ENCODE results near the gene POLR2E. TPM values are rescaled to one million over a fixed set of nuclear protein-coding genes. Genes with fewer than 3 reads are reported as not detected.
"Not testable (repeated sequence)": the region's sequence is repeated elsewhere in the genome, so short reads cannot be mapped to it uniquely, and the experiment has no call there.

POLR2E gene
- total and polyA plus RNA-seq, 2 donors: 79.0 to 84.0 TPM

- DNase-seq (ENCODE audit: low read depth in 6 of 9, low spot score in 9 of 9): no peak
Measured at GRCh38 chr19:1130771-1131717, 35.9 kb upstream of the POLR2E start.

GRCh38 chr19:1129535-1129934, 34.4 kb upstream of the POLR2E start:
- H3K4me1 ChIP-seq (ENCODE audit: control insufficient read depth in 2 of 2, insufficient read depth in 2 of 2, low read length in 2 of 2): peaks cover 14 to 35% of the 10 kb centered on the region in 2 donors
- DNase-seq (ENCODE audit: low read depth in 6 of 9, low spot score in 9 of 9): no peak
- peaks cover 10 to 40% of the 10 kb centered on the region in 2 donors for H3K27me3 ChIP-seq (ENCODE audit: control insufficient read depth in 2 of 2, insufficient read depth in 1 of 2, low read length in 1 of 2)
- H3K27ac ChIP-seq (ENCODE audit: low read depth in 1 of 2, low read length in 1 of 2): no peak overlapping the region
- H3K36me3 ChIP-seq (ENCODE audit: control insufficient read depth in 2 of 2, insufficient read depth in 2 of 2, low read length in 1 of 2): peaks cover 21 to 46% of the 10 kb centered on the region in 2 donors
- 97% methylated on average over 18 of the region's 18 CpGs for WGBS
- peaks cover 0 to 18% of the 10 kb centered on the region in 2 donors for H3K9me3 ChIP-seq (ENCODE audit: control insufficient read depth in 2 of 2, insufficient read depth in 1 of 2, low read length in 1 of 2)
- no peak overlapping the region for H3K4me3 ChIP-seq (ENCODE audit: low read length in 2 of 2)

More at GRCh38 chr19:1130771-1131717, 35.9 kb upstream of the POLR2E start:
- Histone ChIP-seq H3K4me1 (ENCODE audit: control insufficient read depth in 2 of 2, insufficient read depth in 2 of 2, low read length in 2 of 2) (peaks cover 14 to 39% of the 10 kb centered on the region in 2 donors), H3K27me3 (ENCODE audit: control insufficient read depth in 2 of 2, insufficient read depth in 1 of 2, low read length in 1 of 2) (peaks cover 10 to 40% of the 10 kb centered on the region in 2 donors), H3K36me3 (ENCODE audit: control insufficient read depth in 2 of 2, insufficient read depth in 2 of 2, low read length in 1 of 2) (peaks cover 16 to 35% of the 10 kb centered on the region in 2 donors), H3K4me3 (ENCODE audit: low read length in 2 of 2) (peak overlapping the region; percentile 44 to 62), H3K27ac (ENCODE audit: low read depth in 1 of 2, low read length in 1 of 2) (peak overlapping the region; percentile 59 to 87), H3K9me3 (ENCODE audit: control insufficient read depth in 2 of 2, insufficient read depth in 1 of 2, low read length in 1 of 2) (peaks cover 0 to 18% of the 10 kb centered on the region in 2 donors)
- WGBS: 65% methylated on average over 22 of the region's 22 CpGs

- not testable (repeated sequence) for H3K27ac ChIP-seq (ENCODE audit: low read depth in 1 of 2, low read length in 1 of 2); DNase-seq (ENCODE audit: low read depth in 6 of 9, low spot score in 9 of 9); H3K4me3 ChIP-seq (ENCODE audit: low read length in 2 of 2)
- peaks cover 10 to 38% of the 10 kb centered on the region in 2 donors for H3K27me3 ChIP-seq (ENCODE audit: control insufficient read depth in 2 of 2, insufficient read depth in 1 of 2, low read length in 1 of 2)
- WGBS: 98% methylated on average over 7 of the region's 7 CpGs
- peaks cover 0 to 18% of the 10 kb centered on the region in 2 donors for H3K9me3 ChIP-seq (ENCODE audit: control insufficient read depth in 2 of 2, insufficient read depth in 1 of 2, low read length in 1 of 2)
- H3K36me3 ChIP-seq (ENCODE audit: control insufficient read depth in 2 of 2, insufficient read depth in 2 of 2, low read length in 1 of 2): peaks cover 24 to 48% of the 10 kb centered on the region in 2 donors
- peaks cover 14 to 35% of the 10 kb centered on the region in 2 donors for H3K4me1 ChIP-seq (ENCODE audit: control insufficient read depth in 2 of 2, insufficient read depth in 2 of 2, low read length in 2 of 2)
Measured at GRCh38 chr19:1129084-1129483, 33.9 kb upstream of the POLR2E start.

GRCh38 chr19:1128106-1128505, 32.9 kb upstream of the POLR2E start:
- WGBS: 98% methylated on average over 17 of the region's 17 CpGs
- H3K4me1 ChIP-seq (ENCODE audit: control insufficient read depth in 2 of 2, insufficient read depth in 2 of 2, low read length in 2 of 2): peaks cover 9 to 27% of the 10 kb centered on the region in 2 donors
- no peak overlapping the region for H3K27ac ChIP-seq (ENCODE audit: low read depth in 1 of 2, low read length in 1 of 2)
- H3K36me3 ChIP-seq (ENCODE audit: control insufficient read depth in 2 of 2, insufficient read depth in 2 of 2, low read length in 1 of 2): peaks cover 33 to 52% of the 10 kb centered on the region in 2 donors
- no peak overlapping the region for H3K4me3 ChIP-seq (ENCODE audit: low read length in 2 of 2)
- H3K9me3 ChIP-seq (ENCODE audit: control insufficient read depth in 2 of 2, insufficient read depth in 1 of 2, low read length in 1 of 2): peaks cover 0 to 14% of the 10 kb centered on the region in 2 donors
- DNase-seq (ENCODE audit: low read depth in 6 of 9, low spot score in 9 of 9): no peak
- H3K27me3 ChIP-seq (ENCODE audit: control insufficient read depth in 2 of 2, insufficient read depth in 1 of 2, low read length in 1 of 2): peaks cover 6 to 28% of the 10 kb centered on the region in 2 donors

GRCh38 chr19:1126984-1127760, 32.0 kb upstream of the POLR2E start:
- DNase-seq (ENCODE audit: low read depth in 6 of 9, low spot score in 9 of 9): no peak
- WGBS: 98% methylated on average over 33 of the region's 33 CpGs
- Histone ChIP-seq H3K4me1 (ENCODE audit: control insufficient read depth in 2 of 2, insufficient read depth in 2 of 2, low read length in 2 of 2) (peaks cover 3 to 18% of the 10 kb centered on the region in 2 donors), H3K9me3 (ENCODE audit: control insufficient read depth in 2 of 2, insufficient read depth in 1 of 2, low read length in 1 of 2) (peaks cover 0 to 11% of the 10 kb centered on the region in 2 donors), H3K4me3 (ENCODE audit: low read length in 2 of 2) (no peak overlapping the region), H3K27ac (ENCODE audit: low read depth in 1 of 2, low read length in 1 of 2) (no peak overlapping the region), H3K27me3 (ENCODE audit: control insufficient read depth in 2 of 2, insufficient read depth in 1 of 2, low read length in 1 of 2) (peaks cover 4 to 19% of the 10 kb centered on the region in 2 donors), H3K36me3 (ENCODE audit: control insufficient read depth in 2 of 2, insufficient read depth in 2 of 2, low read length in 1 of 2) (peaks cover 40 to 62% of the 10 kb centered on the region in 2 donors)

DNA sequence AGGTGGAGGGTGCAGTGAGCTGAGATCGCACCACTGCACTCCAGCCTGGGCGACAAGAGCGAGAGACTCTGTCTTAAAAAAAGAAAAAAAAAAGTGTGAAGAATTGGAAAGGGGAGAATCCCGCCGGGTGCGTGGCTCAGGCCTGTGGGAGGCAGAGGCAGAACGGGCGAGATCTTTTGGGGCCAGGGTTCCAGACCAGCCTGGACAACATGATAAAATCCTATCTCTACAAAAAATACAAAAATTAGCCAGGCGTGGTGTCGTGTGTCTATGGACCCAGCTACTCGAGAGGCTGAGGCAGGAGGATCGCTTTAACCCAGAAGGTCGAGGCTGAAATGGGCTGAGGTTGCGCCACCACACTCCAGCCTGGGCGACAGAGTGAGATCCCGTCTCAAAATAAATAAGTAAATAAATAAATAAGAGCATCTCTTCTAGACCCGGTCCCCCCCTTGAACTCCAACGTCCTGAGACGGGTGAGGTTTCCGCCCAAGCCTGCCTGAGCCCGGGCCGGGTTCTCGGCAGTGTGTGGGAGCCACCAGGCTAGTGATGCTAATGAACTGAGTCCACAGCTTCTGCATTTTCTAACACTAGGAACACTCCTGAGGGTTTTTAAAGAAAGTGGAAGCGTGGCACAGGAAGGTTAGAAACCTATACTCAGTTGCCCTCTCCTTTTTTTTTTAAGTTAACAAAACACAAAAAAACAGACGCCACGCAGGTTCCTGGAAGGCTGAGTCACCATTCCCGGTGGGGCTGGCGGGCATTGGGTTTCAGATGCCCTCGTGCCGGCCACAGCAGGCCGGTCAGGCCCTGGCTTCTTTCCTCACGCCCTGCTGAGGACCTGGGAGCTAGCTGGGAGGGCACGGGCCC, 30.7 kb upstream of the POLR2E start:
- WGBS: 97% methylated on average over 33 of the region's 33 CpGs
- no peak for DNase-seq (ENCODE audit: low read depth in 6 of 9, low spot score in 9 of 9)
- Histone ChIP-seq H3K4me3 (ENCODE audit: low read length in 2 of 2) (no peak overlapping the region), H3K36me3 (ENCODE audit: control insufficient read depth in 2 of 2, insufficient read depth in 2 of 2, low read length in 1 of 2) (peaks cover 52 to 75% of the 10 kb centered on the region in 2 donors), H3K27ac (ENCODE audit: low read depth in 1 of 2, low read length in 1 of 2) (no peak overlapping the region), H3K9me3 (ENCODE audit: control insufficient read depth in 2 of 2, insufficient read depth in 1 of 2, low read length in 1 of 2) (peaks cover 0 to 4% of the 10 kb centered on the region in 2 donors), H3K27me3 (ENCODE audit: control insufficient read depth in 2 of 2, insufficient read depth in 1 of 2, low read length in 1 of 2) (peaks cover 0 to 6% of the 10 kb centered on the region in 2 donors), H3K4me1 (ENCODE audit: control insufficient read depth in 2 of 2, insufficient read depth in 2 of 2, low read length in 2 of 2) (peaks cover 0 to 5% of the 10 kb centered on the region in 2 donors)

DNA sequence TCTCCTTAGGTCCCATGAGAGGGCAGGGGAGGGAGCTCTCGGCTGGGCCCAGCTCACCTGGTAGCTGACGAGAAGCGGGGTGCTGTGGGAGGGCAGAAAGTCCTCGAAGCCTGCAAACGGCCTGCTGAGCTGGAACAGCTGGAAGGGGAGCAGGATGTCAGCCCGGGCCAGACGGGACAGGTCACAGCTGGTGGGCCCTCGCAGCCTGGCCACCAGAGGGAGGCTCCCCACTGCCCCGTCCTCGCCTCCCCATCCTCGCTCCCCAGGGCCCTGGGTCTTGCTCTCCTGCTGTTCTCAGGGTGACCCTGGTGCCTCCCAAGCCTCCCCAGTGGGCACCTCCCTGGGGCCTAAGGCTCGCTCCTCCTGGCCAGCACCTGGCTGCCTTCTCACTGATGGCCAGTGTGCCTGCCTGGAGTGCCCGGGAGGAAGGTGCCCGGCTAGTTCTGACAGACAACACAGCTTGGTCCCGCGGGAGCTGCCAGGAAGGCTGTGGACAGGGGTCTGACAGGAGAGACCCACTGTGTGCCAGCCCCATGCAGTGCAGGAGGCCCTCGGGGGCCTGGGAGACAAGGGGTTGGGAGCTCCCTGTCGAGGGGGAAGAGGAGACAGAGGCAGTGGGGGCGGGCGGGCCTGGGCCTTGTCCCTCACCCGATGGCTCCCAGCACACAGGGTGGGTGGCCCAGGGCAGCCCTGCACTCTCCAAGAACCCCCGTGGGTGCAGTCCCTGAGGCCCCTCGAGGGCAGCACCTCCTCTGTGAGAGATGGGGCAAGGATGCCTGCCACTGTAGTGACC, 28.9 kb upstream of the POLR2E start:
- H3K9me3 ChIP-seq (ENCODE audit: control insufficient read depth in 2 of 2, insufficient read depth in 1 of 2, low read length in 1 of 2): peaks cover 0 to 4% of the 10 kb centered on the region in 2 donors
- H3K27me3 ChIP-seq (ENCODE audit: control insufficient read depth in 2 of 2, insufficient read depth in 1 of 2, low read length in 1 of 2): no peaks in the 10 kb centered on the region
- DNase-seq (ENCODE audit: low read depth in 6 of 9, low spot score in 9 of 9): no peak
- H3K36me3 ChIP-seq (ENCODE audit: control insufficient read depth in 2 of 2, insufficient read depth in 2 of 2, low read length in 1 of 2): peaks cover 66 to 83% of the 10 kb centered on the region in 2 donors
- WGBS: over 99% methylated on average over 23 of the region's 23 CpGs
- H3K27ac ChIP-seq (ENCODE audit: low read depth in 1 of 2, low read length in 1 of 2): no peak overlapping the region
- no peak overlapping the region for H3K4me3 ChIP-seq (ENCODE audit: low read length in 2 of 2)
- no peaks in the 10 kb centered on the region for H3K4me1 ChIP-seq (ENCODE audit: control insufficient read depth in 2 of 2, insufficient read depth in 2 of 2, low read length in 2 of 2)

GRCh38 chr19:1123381-1123780, 28.2 kb upstream of the POLR2E start:
- no peak overlapping the region for H3K4me3 ChIP-seq (ENCODE audit: low read length in 2 of 2)
- peaks cover 70 to 90% of the 10 kb centered on the region in 2 donors for H3K36me3 ChIP-seq (ENCODE audit: control insufficient read depth in 2 of 2, insufficient read depth in 2 of 2, low read length in 1 of 2)
- WGBS: 98% methylated on average over 20 of the region's 20 CpGs
- no peak overlapping the region for H3K27ac ChIP-seq (ENCODE audit: low read depth in 1 of 2, low read length in 1 of 2)
- DNase-seq (ENCODE audit: low read depth in 6 of 9, low spot score in 9 of 9): no peak
- no peaks in the 10 kb centered on the region for H3K27me3 ChIP-seq (ENCODE audit: control insufficient read depth in 2 of 2, insufficient read depth in 1 of 2, low read length in 1 of 2)
- H3K4me1 ChIP-seq (ENCODE audit: control insufficient read depth in 2 of 2, insufficient read depth in 2 of 2, low read length in 2 of 2): no peaks in the 10 kb centered on the region
- peaks cover 0 to 4% of the 10 kb centered on the region in 2 donors for H3K9me3 ChIP-seq (ENCODE audit: control insufficient read depth in 2 of 2, insufficient read depth in 1 of 2, low read length in 1 of 2)
